HepG2 (cell line): ENCODE measurements around the gene NR2F6. TPM values are rescaled to one million over a fixed set of nuclear protein-coding genes. Genes with fewer than 3 reads are reported as not detected.

Source experiments
- ATAC-seq: fragments of 200-7000 bp; cut with Tn5 transposase; 3 replicates; pipeline ENCODE4 v1.9.1; 2020; ENCODE audit warnings: mild to moderate bottlenecking, moderate library complexity
- BruUV-seq: library from RNA; stranded (reverse); fragments of 400-500 nt; replicated peaks from 2 replicates; lab custom pipeline; 2021; lab: Mats Ljungman, UMichigan
- CTCF ChIA-PET: fragments of 300-600 bp; formaldehyde crosslinking; extraction: SDS; loops from one replicate; lab custom pipeline; 2021; ENCODE audit warnings: low total read pairs, inconsistent platforms, low intra/inter-chr PET ratio; lab: Yijun Ruan, JAX
- POLR2A ChIA-PET: fragments of 350-600 bp; sonication (Branson Sonifier 250); formaldehyde crosslinking; loops from one replicate; lab custom pipeline; 2020; ENCODE audit warnings: antibody characterized with exemption, inconsistent platforms; lab: Yijun Ruan, JAX
- DNase-seq: peaks from one replicate; pipeline ENCODE4 v3.0.0-alpha.2; 2015; ENCODE audit warnings: low spot score
- FAIRE-seq: peaks from 3 replicates; lab custom pipeline; 2011; peaks lifted over from hg19 to GRCh38; lab: Jason Lieb, UNC
- H2AFZ ChIP-seq: one replicate; pipeline ENCODE4 v1.6.1; 2011; ENCODE audit warnings: low read length, inconsistent platforms
- H3K27ac ChIP-seq: fragments of 300-600 bp; 3 replicates; pipeline ENCODE4 v1.8.0; 2011; ENCODE audit warnings: mixed run types, mild to moderate bottlenecking, mixed read lengths, low read length, inconsistent platforms; ENCODE audit not compliant: insufficient read depth; ENCODE audit errors: extremely low read length
- H3K27me3 ChIP-seq, 2 experiments: fragments of 200-600 bp in 1 of 2; 2 replicates in 1 of 2; 3 replicates in 1 of 2; pipeline versions ENCODE4 v1.6.0 to v1.8.0; 2011; ENCODE audit warnings: low read length in 2 of 2, mild to moderate bottlenecking in 2 of 2, moderate library complexity in 2 of 2, inconsistent platforms in 1 of 2; ENCODE audit not compliant: insufficient read depth in 2 of 2, control insufficient read depth in 1 of 2
- H3K36me3 ChIP-seq, 2 experiments: fragments of 200-600 bp in 1 of 2; replicated peaks in 1 of 2; 2 replicates in 1 of 2; 3 replicates in 1 of 2; pipeline versions ENCODE4 v1.5.1 to v1.8.0; 2011; ENCODE audit warnings: low read length in 2 of 2, inconsistent platforms in 1 of 2; ENCODE audit not compliant: insufficient read depth in 2 of 2, control insufficient read depth in 1 of 2
- H3K4me1 ChIP-seq: 2 replicates; pipeline ENCODE4 v1.5.1; 2012; ENCODE audit warnings: low read length, inconsistent platforms; ENCODE audit not compliant: insufficient read depth
- H3K4me2 ChIP-seq: 2 replicates; pipeline ENCODE4 v1.6.0; 2011; ENCODE audit warnings: low read depth, low read length, inconsistent platforms
- H3K4me3 ChIP-seq, 3 experiments: fragments of 200-600 bp in 1 of 3; sonication (generic), shearing (Covaris generic) in 1 of 3; replicated peaks in 1 of 3; 2 replicates each; pipeline ENCODE4 v1.5.1; 2011 to 2016; ENCODE audit warnings: low read length in 3 of 3, inconsistent platforms in 2 of 3, low read depth in 2 of 3, mild to moderate bottlenecking in 2 of 3, control low read depth in 1 of 3, mixed read lengths in 1 of 3; ENCODE audit not compliant: insufficient read depth in 1 of 3
- H3K79me2 ChIP-seq: one replicate; pipeline ENCODE4 v1.6.1; 2011; ENCODE audit warnings: low read length, inconsistent platforms; ENCODE audit not compliant: insufficient read depth
- H3K9ac ChIP-seq: 2 replicates; pipeline ENCODE4 v1.6.0; 2011; ENCODE audit warnings: mild to moderate bottlenecking, low read depth, low read length, inconsistent platforms; ENCODE audit not compliant: insufficient read depth
- H3K9me3 ChIP-seq: 2 replicates; pipeline ENCODE4 v1.5.1; 2012; ENCODE audit warnings: mild to moderate bottlenecking, low read length
- H4K20me1 ChIP-seq: 2 replicates; pipeline ENCODE4 v1.6.0; 2011; ENCODE audit warnings: inconsistent platforms, mild to moderate bottlenecking, low read length, moderate library complexity; ENCODE audit not compliant: insufficient read depth
- CTCF ChIP-seq: sonication (generic); formaldehyde crosslinking; IDR thresholded peaks from 2 replicates; pipeline ENCODE4 v1.5.0; 2020; ENCODE audit warnings: mild to moderate bottlenecking, missing genetic modification reagents, moderate library complexity
- KDM2A ChIP-seq: sonication (generic); formaldehyde crosslinking; IDR thresholded peaks from 2 replicates; pipeline ENCODE4 v1.4.0; 2020; ENCODE audit warnings: low read depth, missing genetic modification reagents, borderline replicate concordance
- MXD4 ChIP-seq: IDR thresholded peaks from 2 replicates; pipeline ENCODE4 v1.6.1; 2016; ENCODE audit warnings: mild to moderate bottlenecking, missing biosample characterization, missing genetic modification reagents
- ZBTB38 ChIP-seq: sonication (generic); formaldehyde crosslinking; IDR thresholded peaks from 2 replicates; pipeline ENCODE4 v1.5.1; 2020; ENCODE audit warnings: mild to moderate bottlenecking, missing genetic modification reagents
- WGBS: methylation state at CpG from one replicate; pipeline ENCODE4 v1.1.6; 2017; ENCODE audit warnings: low lambda C conversion rate; 5-methylcytosine and 5-hydroxymethylcytosine counted together
- in situ Hi-C: cut with HindIII; loops from 2 replicates; pipeline ENCODE4 v1.10.0; 2017; ENCODE audit warnings: low pct_unique_long_range_greater_than_20kb; ENCODE audit not compliant: extremely low pct_ligation_motif_present
- intact Hi-C: fragments of 100-400 bp; cut with micrococcal nuclease; formaldehyde crosslinking; loops from one replicate; pipeline ENCODE4 v1.10.0; 2022; ENCODE audit not compliant: unreplicated experiment
- polyA plus RNA-seq, 8 experiments: library from polyadenylated mRNA; depleted of rRNA in 3 of 8; stranded (reverse) in 7 of 8; unstranded in 1 of 8; fragments of >200 nt; fragmentation: Illumina TruSeq in 4 of 8; extraction: Trizol in 4 of 8; gene quantifications; 2 replicates each; pipeline versions ENCODE4 v1.2.1 to v1.2.3, GENCODE V29; 2011 to 2016; ENCODE audit warnings: low read depth in 4 of 8, missing spikeins in 1 of 8, mixed read lengths in 1 of 8; ENCODE audit not compliant: insufficient read depth in 1 of 8
- total RNA-seq, 5 experiments: library from RNA; depleted of rRNA; stranded (reverse); fragments of >200 nt; fragmentation: Illumina TruSeq; extraction: Trizol; gene quantifications; 2 replicates each; pipeline ENCODE4 v1.2.3, GENCODE V29; 2016; ENCODE audit warnings: low read depth in 1 of 5

Gene NR2F6
- total and polyA plus RNA-seq, 2 of the 13 experiments (the other 11 are each of a cell fraction or from before 2014, with no cell fraction given): 30.9 to 72.4 TPM

DNA sequence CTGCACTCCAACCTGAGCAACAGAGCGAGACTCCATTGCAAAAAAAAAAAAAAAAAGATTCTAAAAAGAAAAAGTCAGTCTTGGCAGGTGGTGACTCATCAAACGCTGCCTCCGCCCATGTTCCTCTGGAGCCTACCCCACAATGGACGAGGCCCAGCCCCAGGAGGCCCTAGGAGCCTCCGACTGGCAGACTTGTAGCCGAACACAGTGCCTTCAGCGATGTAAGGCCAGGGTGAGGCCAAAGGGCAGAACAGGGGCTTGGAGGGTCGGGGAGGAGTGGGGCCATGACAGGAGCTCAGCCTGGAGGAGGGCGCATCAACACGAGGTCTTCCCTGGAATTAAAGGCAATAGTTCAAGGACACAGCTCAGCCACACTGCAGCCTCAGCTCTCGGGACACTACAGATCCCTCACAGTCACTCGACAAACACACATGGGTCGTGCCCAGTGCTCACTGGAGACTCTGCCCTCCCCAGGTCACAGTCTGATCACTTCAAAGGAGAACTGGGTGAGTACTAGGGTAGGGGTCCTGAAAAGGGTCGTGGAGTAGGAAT is 25.4 kb downstream of the NR2F6 start (continued):
- 0 out of 2 replicates have a peak, but pooled peaks have one; percentile 15 for TF ChIP-seq KDM2A

GRCh38 chr19:17219286-17219685 is 26.4 kb downstream of the NR2F6 start:
- ChIA-PET CTCF (no interaction called here), POLR2A (interaction anchor here (1.5 kb wide), 1 partner anchor 36 kb away, joined by 4 read pairs; no protein-coding TSS in a partner anchor)
- H3K4me3 ChIP-seq: no peak overlapping the region

More at GRCh38 chr19:17219286-17219685, 26.4 kb downstream of the NR2F6 start:
- no peaks in the 10 kb centered on the region for H3K9me3 ChIP-seq
- no peaks in the 10 kb centered on the region; a peak in 1 of 5 replicates for H3K27me3 ChIP-seq
- no peak for DNase-seq
- WGBS: 95% methylated on average over 8 of the region's 8 CpGs
- no peaks in the 10 kb centered on the region for H3K79me2 ChIP-seq
- TF ChIP-seq ZBTB38 (CRISPR knock-in tag) (0 out of 2 replicates have a peak, but pooled peaks have one; percentile 35), CTCF (0 out of 2 replicates have a peak, but pooled peaks have one; percentile 9), MXD4 (CRISPR knock-in tag) (no peak)
- H3K4me1 ChIP-seq: peaks cover 32% of the 10 kb centered on the region
- no peak overlapping the region for H2AFZ ChIP-seq
- in situ Hi-C loops (no loop called here), intact Hi-C loops (no loop called here)
- ATAC-seq: no peak
- no peak overlapping the region for H3K27ac ChIP-seq
- peaks cover 0 to 6% of the 10 kb centered on the region in 2 experiments; a peak in 2 of 5 replicates for H3K36me3 ChIP-seq
- H3K9ac ChIP-seq: no peak overlapping the region
- FAIRE-seq: no peak
- BruUV-seq: no TSS peak
- no peak overlapping the region for H3K4me2 ChIP-seq
- no peaks in the 10 kb centered on the region for H4K20me1 ChIP-seq
